Thymus (tissue), 11 donors: ENCODE data around the gene STAC2. TPM values are rescaled to one million over a fixed set of nuclear protein-coding genes. Genes with fewer than 3 reads are reported as not detected.

Source experiments
- DNase-seq, 9 donors: peaks; one replicate each; pipeline ENCODE4 v3.0.0-alpha.2; 2013; ENCODE audit warnings: low spot score in 9 of 9, low read depth in 6 of 9, missing footprints in 1 of 9
- H3K27ac ChIP-seq, 2 donors: one replicate each; pipeline ENCODE4 v1.5.1; 2013; ENCODE audit warnings: control low read depth in 1 of 2, low read depth in 1 of 2, low read length in 1 of 2, mild to moderate bottlenecking in 1 of 2, moderate library complexity in 1 of 2
- H3K27me3 ChIP-seq, 2 donors: one replicate each; pipeline ENCODE4 v1.5.1; 2013; ENCODE audit warnings: low read length in 1 of 2; ENCODE audit not compliant: control insufficient read depth in 2 of 2, insufficient read depth in 1 of 2
- H3K36me3 ChIP-seq, 2 donors: one replicate each; pipeline ENCODE4 v1.5.1; 2013; ENCODE audit warnings: low read length in 1 of 2, mild to moderate bottlenecking in 1 of 2, moderate library complexity in 1 of 2; ENCODE audit not compliant: control insufficient read depth in 2 of 2, insufficient read depth in 2 of 2
- H3K4me1 ChIP-seq, 2 donors: one replicate each; pipeline ENCODE4 v1.5.1; 2013; ENCODE audit warnings: low read length in 2 of 2; ENCODE audit not compliant: control insufficient read depth in 2 of 2, insufficient read depth in 2 of 2
- H3K4me3 ChIP-seq, 2 donors: one replicate each; pipeline ENCODE4 v1.5.1; 2013; ENCODE audit warnings: low read length in 2 of 2, control low read depth in 1 of 2, mild to moderate bottlenecking in 1 of 2
- H3K9me3 ChIP-seq, 2 donors: one replicate each; pipeline ENCODE4 v1.5.1; 2013; ENCODE audit warnings: low read length in 1 of 2, mild to moderate bottlenecking in 1 of 2; ENCODE audit not compliant: control insufficient read depth in 2 of 2, insufficient read depth in 1 of 2
- WGBS: extraction: QIAGEN DNeasy Blood & Tissue Kit; methylation state at CpG from one replicate; pipeline ENCODE4 v1.1.7; 2013; 5-methylcytosine and 5-hydroxymethylcytosine counted together
- polyA plus RNA-seq: library from polyadenylated mRNA; stranded (reverse); fragments of 200-250 nt; gene quantifications from one replicate; pipeline ENCODE4 v1.2.3, GENCODE V29; 2013
- total RNA-seq: library from RNA; stranded (reverse); fragments of 120-200 nt; gene quantifications from one replicate; pipeline ENCODE4 v1.2.4, GENCODE V29; 2013
- donor health status: healthy.

Gene STAC2
- total and polyA plus RNA-seq, 2 donors: under 0.01 to 1.6 TPM

DNA sequence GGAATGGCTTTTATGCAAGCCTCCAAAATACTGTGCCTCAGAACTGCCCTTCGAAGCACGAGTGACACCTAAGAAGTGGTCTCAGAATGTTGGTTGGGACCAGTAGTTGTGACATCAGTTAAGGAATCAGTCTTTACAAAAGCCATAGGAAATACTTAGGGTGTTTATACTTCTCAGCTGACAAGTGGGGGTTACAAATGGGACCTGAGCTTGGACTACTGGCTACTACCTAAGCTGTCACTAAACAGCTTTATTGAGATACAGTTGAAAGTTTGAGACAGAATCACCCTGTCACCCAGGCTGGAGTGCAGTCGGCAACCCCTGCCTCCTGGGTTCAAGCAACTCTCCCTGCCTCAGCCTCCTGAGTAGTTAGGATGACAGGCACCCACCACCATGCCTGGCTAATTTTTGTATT is 20.6 kb downstream of the STAC2 start:
- Histone ChIP-seq H3K36me3 (peaks cover 39 to 47% of the 10 kb centered on the region in 2 donors), H3K4me3 (no peak overlapping the region), H3K27me3 (peaks cover 0 to 12% of the 10 kb centered on the region in 2 donors), H3K27ac (no peak overlapping the region), H3K9me3 (peaks cover 0 to 8% of the 10 kb centered on the region in 2 donors), H3K4me1 (peaks cover 33 to 51% of the 10 kb centered on the region in 2 donors)
- WGBS: 96% methylated on average over 3 of the region's 3 CpGs
- no peak for DNase-seq

DNA sequence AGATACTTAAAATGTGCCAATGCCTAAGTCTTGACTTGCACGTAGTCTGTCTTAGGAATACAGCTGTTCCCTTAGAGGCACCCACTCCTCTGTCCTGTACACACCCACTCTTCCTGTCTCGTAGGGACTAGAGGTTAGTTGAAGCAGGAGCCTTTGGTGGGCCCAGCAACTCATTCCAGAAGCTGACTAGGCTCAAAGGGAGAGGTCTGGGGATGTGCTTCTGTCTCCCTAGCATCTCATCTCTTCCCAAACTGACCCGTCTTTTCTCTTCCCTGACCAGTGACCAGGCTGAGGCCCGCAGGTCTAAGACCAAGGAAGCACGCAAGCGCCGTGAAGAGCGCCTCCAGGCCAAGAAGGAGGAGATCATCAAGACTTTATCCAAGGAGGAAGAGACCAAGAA is 21.5 kb downstream of the STAC2 start:
- Histone ChIP-seq H3K9me3 (peaks cover 0 to 8% of the 10 kb centered on the region in 2 donors), H3K4me1 (peaks cover 25 to 47% of the 10 kb centered on the region in 2 donors), H3K4me3 (no peak overlapping the region), H3K27me3 (peaks cover 0 to 4% of the 10 kb centered on the region in 2 donors), H3K27ac (no peak overlapping the region), H3K36me3 (peaks cover 39 to 47% of the 10 kb centered on the region in 2 donors)
- 95% methylated on average over 8 of the region's 8 CpGs for WGBS
- no peak for DNase-seq

DNA sequence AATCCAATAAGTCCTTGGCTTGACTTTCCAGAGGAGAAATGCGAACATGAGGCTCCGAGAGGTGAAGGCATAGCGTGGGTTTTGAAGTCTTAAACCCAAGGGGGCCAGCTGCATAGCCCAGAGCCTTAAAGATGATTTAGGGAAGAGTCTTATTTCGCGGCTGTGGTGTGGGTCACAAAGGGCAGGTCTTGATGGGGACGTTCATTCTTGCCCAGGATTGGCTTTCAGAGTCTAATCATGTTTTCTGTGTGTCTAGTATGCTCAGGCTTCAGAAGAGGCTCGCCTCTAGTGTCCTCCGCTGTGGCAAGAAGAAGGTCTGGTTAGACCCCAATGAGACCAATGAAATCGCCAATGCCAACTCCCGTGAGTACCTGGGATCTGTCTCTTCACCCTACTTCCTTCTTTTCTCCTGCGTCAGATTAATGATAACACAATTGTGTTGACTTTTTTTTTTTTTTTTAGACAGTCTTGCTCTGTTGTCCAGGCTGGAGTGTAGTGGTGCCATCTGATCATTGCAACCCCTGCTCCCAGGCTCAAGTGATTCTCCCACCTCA is 24.7 kb downstream of the STAC2 start:
- peaks cover 39 to 47% of the 10 kb centered on the region in 2 donors for H3K36me3 ChIP-seq
- DNase-seq: no peak
- peaks cover 24 to 48% of the 10 kb centered on the region in 2 donors for H3K4me1 ChIP-seq
- 48% methylated on average over 11 of the region's 11 CpGs for WGBS
- H3K4me3 ChIP-seq: peak overlapping the region; percentile 92 to 98
- H3K27ac ChIP-seq: peak overlapping the region; percentile 31 to 96
- H3K9me3 ChIP-seq: no peaks in the 10 kb centered on the region
- no peaks in the 10 kb centered on the region for H3K27me3 ChIP-seq

DNA sequence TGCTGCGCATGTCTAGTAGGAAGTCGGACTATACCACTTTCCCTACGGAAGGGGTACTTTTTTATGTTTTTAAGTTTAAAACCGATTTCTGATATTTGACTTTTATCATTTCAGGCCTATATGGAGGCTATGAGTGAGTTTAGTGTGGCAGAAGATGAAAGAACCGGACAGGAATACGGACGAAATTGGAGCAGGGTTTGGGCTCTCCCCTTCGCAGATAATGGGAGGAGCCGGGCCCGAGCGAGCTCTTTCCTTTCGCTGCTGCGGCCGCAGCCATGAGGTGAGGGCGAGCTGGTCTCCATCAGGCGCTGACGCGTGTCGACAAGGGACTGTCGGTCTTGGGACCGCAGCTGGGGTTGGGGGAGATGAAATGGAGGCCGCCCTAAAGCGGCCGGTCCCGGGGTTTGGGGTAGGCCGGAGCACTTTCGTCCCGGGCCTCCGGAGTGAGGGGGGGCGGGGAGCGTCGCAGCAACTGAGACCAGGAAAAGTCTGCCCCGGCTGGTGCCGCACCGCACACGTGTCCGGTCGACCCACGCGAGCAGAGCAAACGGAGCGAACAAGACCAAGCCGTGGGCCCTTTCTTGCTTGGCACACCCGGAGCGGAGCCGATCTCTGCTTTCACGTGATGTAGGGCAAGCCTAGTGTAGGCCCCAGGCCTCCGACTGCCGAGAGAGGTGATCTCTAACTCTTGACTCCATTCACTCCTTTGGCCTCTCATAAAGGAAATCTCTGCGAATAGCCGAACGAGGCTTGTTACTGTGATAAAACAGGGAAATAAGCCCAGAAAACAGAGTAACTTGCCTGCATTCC is 25.5 kb downstream of the STAC2 start, which contains the start of gene RPL19:
Gene RPL19, plus strand, starts transcription at position 214 of the 810 bp plus-strand sequence. Its CDS starts 62 bp downstream, at position 276.
- peaks cover 38 to 44% of the 10 kb centered on the region in 2 donors for H3K36me3 ChIP-seq
- DNase-seq: peak in 7 of 9 donors; percentile 79 to 96 (median 91)
- H3K9me3 ChIP-seq: no peaks in the 10 kb centered on the region
- peaks cover 29 to 55% of the 10 kb centered on the region in 2 donors for H3K4me1 ChIP-seq
- peak within 1 kb of the TSS; percentile 92 to 98 for H3K4me3 ChIP-seq
- H3K27me3 ChIP-seq: no peaks in the 10 kb centered on the region
- under 1% methylated on average over 52 of the region's 52 CpGs for WGBS
- H3K27ac ChIP-seq: peak within 1 kb of the TSS; percentile 96 to 98

DNA sequence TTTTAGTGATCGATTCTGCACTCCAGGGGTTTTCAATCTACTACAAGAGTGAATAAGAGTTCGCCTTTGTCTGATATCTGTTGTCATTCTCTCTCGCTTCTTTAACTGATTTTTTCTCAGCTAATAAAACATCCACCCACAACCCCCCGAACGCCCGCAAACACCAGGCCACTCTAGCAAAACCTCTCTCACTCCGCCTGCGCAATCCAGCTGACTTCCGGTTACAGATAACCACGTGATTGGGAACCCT is 26.0 kb downstream of the STAC2 start:
- peak in 2 of 9 donors; percentile 87 to 88 for DNase-seq
- WGBS: under 1% methylated on average over 10 of the region's 10 CpGs
- H3K36me3 ChIP-seq: peaks cover 33 to 39% of the 10 kb centered on the region in 2 donors
- peaks cover 31 to 61% of the 10 kb centered on the region in 2 donors for H3K4me1 ChIP-seq
- no peaks in the 10 kb centered on the region for H3K9me3 ChIP-seq
- H3K27me3 ChIP-seq: no peaks in the 10 kb centered on the region
- peak overlapping the region; percentile 96 to 98 for H3K27ac ChIP-seq
- peak overlapping the region; percentile 92 to 98 for H3K4me3 ChIP-seq

DNA sequence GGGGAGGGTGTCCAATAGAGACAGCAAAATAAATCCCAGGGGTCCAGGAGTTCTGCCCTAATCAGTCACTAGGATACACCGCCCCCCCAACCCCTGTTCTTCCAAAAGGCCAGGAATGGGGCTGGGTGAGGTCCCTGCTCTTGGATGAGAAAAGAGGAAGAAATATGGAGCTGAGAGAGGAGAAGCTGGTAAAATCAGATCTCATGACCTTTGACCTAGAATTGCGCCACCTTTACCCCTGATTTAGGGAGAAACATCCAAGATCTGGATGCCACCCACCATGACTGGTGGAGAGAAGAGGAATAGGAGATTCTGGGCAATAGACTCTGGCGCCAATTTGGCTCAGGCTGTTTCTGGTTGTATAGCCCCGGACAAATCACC is 27.6 kb downstream of the STAC2 start:
- Histone ChIP-seq H3K36me3 (peaks cover 27 to 32% of the 10 kb centered on the region in 2 donors), H3K9me3 (no peaks in the 10 kb centered on the region), H3K27me3 (no peaks in the 10 kb centered on the region), H3K4me1 (peaks cover 31 to 64% of the 10 kb centered on the region in 2 donors), H3K4me3 (peak overlapping the region in 1 of 2 donors; percentile 88), H3K27ac (peak overlapping the region in 1 of 2 donors; percentile 96)
- DNase-seq: no peak
- WGBS: 97% methylated on average over 4 of the region's 4 CpGs

DNA sequence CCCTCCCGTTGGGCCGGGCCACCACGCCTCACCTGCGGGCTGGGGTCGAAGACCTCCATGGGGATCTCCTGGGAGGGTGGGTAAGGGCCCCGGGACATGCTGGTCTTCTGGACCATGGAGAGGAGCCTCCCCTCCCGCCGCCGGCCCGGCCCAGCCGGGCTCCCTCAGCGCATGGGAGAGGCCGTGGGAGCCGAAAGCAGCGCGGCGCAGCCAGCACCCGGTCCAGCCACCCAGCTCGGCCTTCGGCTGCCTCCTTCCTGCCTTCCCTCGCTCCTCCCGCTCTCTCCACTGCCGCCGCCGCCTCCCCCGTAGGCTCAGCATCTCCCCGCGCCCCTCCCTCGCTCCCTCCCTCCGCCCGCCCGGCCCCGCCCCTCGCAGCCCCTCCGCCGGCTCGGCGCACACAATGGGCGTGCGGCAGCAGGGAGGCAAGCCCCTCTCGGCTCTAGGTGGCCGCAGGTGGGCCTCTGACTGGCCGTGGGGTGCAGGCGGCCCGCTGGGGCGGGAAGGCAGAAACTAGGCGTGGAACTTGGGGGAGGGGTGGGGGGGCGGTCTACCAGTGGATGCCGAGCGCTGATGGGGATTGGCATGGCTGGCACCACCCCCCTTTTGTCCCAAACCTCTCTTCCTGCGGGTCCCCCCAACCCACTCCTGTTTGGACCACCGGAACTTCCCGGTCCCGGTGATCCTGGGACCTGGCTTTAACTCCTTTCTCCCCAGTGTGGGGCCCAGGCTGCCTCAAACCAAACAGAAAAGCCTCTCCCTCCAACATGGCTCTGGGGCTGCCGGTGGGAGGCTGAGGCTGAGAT is 28.2 kb downstream of the STAC2 start, which contains the start of gene CACNB1:
Gene CACNB1, minus strand, starts transcription at position 290 of the 806 bp plus-strand sequence. Its CDS starts 174 bp downstream, at position 116.
- peak within 1 kb of the TSS; percentile 64 to 96 for H3K27ac ChIP-seq
- no peaks in the 10 kb centered on the region for H3K9me3 ChIP-seq
- 2% methylated on average over 55 of the region's 55 CpGs for WGBS
- DNase-seq: peak in 4 of 9 donors; percentile 69 to 86 (median 72)
- peak within 1 kb of the TSS; percentile 78 to 88 for H3K4me3 ChIP-seq
- peaks cover 31 to 64% of the 10 kb centered on the region in 2 donors for H3K4me1 ChIP-seq
- peaks cover 28 to 29% of the 10 kb centered on the region in 2 donors for H3K36me3 ChIP-seq
- no peaks in the 10 kb centered on the region for H3K27me3 ChIP-seq

DNA sequence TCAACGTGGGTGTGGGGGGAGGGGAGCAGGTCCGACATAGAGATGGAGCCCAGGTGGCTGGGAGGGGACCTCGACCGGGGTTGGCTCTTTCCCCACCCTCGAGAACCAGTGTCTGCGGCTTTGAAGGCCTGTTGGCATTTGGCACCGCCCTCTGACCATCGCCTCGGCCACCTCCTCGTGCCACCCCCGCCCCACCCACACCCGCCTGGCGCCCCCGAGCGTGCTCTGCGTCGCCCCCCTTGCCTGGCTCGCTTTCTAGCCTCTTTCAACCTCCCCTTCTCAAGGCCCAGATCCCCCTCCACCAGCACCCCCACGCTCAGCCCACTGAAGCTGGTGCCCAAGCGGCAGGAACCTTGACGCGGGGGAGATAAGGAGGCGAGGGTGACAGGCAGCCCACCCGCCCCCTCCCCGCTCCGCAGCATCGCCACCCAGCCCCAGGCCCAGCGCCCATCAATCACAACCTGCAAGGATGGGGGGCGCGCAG is 28.9 kb downstream of the STAC2 start:
- Histone ChIP-seq H3K4me3 (peak overlapping the region; percentile 78 to 88), H3K4me1 (peaks cover 31 to 60% of the 10 kb centered on the region in 2 donors), H3K9me3 (no peaks in the 10 kb centered on the region), H3K27me3 (no peaks in the 10 kb centered on the region), H3K36me3 (peaks cover 28 to 29% of the 10 kb centered on the region in 2 donors), H3K27ac (peak overlapping the region in 1 of 2 donors; percentile 64)
- 3% methylated on average over 30 of the region's 30 CpGs for WGBS
- DNase-seq: no peak
